ENCODE results near the gene MYADML2.
"Not testable (repeated sequence)": the region's sequence is repeated elsewhere in the genome, so short reads cannot be mapped to it uniquely, and the experiment has no call there.

MYADML2 gene

GRCh38 chr17:81918832-81919545 is 28.0 kb downstream of the MYADML2 start:
- ChIA-PET CTCF (interaction anchor here (1.4 kb wide), 1 partner anchor 25 kb away, joined by 3 read pairs; no protein-coding TSS in a partner anchor), POLR2A (no interaction called here)
- TF ChIP-seq CTCF (IDR thresholded peaks at IDR 0.05; ENCODE audit: control extremely low read depth, extremely low read depth, low read depth, missing control alignments), result no peak
- DNase-seq (ENCODE audit: extremely low spot score), result no peak

DNA sequence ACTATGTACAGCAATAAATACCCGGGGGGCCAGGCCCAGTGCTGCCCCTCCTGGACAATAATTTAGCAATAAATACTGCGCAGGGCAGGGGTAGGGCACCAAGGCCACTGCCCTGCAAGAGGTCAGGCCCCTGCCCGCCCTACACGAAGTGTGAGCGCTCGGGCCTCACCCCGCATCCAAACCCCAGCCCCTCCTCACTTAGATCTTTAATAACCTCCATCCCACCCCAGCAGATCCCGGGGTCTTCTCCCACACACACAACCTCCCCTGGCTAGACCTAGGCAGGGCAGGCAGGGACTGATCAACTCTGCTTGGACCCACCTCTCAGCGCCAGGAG is 28.7 kb downstream of the MYADML2 start:
- POLR2A ChIA-PET; CTCF ChIA-PET; DNase-seq (ENCODE audit: extremely low spot score): not testable (repeated sequence)

DNA sequence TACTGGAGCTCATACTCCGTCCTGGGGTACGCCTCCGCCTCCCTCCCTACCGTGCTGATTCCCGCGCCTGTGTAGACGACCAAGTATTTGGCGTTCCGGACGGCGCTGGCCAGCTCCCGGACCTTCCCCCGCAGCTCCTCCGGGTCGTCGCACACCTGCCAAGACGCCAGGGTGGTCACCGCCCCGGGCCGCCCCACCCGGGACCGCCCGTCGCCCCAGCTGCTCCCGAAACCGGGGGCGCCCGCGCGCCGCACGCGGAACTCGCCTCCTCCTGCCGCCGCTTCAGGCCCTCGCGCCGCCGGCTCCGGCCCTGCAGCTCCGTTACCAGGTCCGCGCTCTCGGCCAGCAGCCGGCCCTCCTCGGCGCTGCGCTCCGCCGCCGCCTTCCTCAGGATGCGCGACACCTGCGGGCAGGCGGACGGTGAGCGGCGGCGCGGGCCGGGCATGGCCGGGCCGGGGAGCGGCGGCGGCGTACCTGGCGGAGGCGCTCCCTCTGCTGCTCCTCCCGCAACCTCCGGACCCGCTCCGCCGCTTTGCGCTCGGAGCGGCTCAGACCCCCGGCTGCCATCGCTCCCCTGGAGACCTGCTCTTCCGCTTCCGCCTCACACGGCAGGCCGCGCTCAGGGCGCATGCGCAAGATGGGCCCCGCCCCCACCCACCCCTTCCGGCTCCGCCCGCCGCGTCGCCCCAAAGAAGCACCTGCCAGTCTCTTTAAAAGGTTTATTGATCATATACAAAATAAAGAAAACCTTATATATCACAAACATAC is 29.3 kb downstream of the MYADML2 start, which contains the start of gene SIRT7:
TSS of gene SIRT7 (minus strand) at position 612 of the 768 bp plus-strand sequence. CDS start at position 567, 45 bp downstream.
- no peak for TF ChIP-seq CTCF (IDR thresholded peaks at IDR 0.05; ENCODE audit: control extremely low read depth, extremely low read depth, low read depth, missing control alignments)
- ChIA-PET CTCF (interaction anchor here (1.0 to 1.3 kb wide), 5 partner anchors 7 to 112 kb away, joined by 3 to 9 read pairs (median 3); partner anchors contain the start of gene MAFG), POLR2A (interaction anchor here (0.7 to 1.1 kb wide), 2 partner anchors 9 to 49 kb away, joined by 3 to 8 read pairs; no protein-coding TSS in a partner anchor)
- peak; percentile 98 for DNase-seq (ENCODE audit: extremely low spot score)

GRCh38 chr17:81916234-81917001 is 30.6 kb downstream of the MYADML2 start:
- TF ChIP-seq CTCF (IDR thresholded peaks at IDR 0.05; ENCODE audit: control extremely low read depth, extremely low read depth, low read depth, missing control alignments), result no peak
- ChIA-PET POLR2A (interaction anchor here (0.6 to 1.1 kb wide), 4 partner anchors 10 to 107 kb away, joined by 3 to 8 read pairs (median 4); no protein-coding TSS in a partner anchor), CTCF (interaction anchor here (0.8 to 1.3 kb wide), 5 partner anchors 9 to 47 kb away, joined by 3 to 9 read pairs (median 4); partner anchors contain the start of gene MAFG)
- no peak for DNase-seq (ENCODE audit: extremely low spot score)

DNA sequence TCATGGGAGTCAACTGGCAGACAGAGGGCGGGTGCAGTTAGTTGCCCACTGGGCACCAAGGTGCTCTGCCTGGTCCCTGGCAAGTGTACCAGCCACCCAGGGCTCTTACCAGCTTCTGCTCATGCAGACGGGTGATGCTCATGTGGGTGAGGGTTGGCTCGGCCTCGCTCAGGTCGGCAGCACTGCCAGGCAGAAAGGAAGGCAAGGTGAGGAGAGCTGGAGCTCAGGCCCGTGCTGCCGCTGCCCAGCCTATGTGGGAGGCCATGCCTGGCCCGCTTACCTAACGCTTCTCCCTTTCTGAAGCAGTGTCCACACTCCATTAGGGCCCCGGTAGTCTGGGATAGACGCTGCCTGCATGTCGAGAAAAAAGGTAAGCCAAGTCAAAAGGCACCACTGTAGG is 31.7 kb downstream of the MYADML2 start:
- POLR2A ChIA-PET, result no interaction called here
- no peak for TF ChIP-seq CTCF (IDR thresholded peaks at IDR 0.05; ENCODE audit: control extremely low read depth, extremely low read depth, low read depth, missing control alignments)
- CTCF ChIA-PET, result no interaction called here
- DNase-seq (ENCODE audit: extremely low spot score), result no peak

DNA sequence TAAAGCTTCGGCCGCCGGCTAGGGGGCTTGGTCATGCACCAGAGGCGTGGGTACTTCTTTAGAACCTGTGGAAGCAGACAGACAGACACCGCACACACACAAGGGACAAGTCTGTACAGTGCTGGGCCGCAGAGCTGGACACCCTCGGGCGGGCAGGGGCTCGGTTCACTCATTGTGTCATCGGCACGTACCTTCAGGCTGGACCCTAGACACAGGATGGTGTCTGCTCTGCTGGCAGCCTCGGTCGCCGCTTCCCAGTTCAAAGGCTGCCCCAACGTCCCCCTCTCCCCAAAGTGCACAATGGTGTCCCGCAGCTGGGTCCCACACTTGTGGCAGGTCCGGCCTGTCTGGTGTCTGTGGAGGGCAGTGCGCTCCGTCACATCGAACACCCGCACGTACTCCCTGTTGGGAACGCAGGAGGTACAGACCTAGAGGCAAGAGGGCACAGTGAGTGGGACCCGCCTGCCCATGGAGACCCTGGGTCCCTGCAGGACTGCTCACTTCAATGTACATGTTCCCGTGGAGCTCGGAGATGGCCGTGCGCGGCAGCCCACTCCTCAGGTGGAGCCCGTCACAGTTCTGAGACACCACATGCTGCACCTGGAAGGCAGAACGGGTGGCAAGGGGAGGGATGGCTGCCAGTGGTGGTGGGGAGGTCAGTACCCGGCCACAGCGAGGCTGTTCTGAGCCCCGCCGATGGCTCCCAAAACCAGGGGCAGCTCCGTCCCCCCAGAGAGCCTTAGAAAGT is 32.8 kb downstream of the MYADML2 start:
- no peak for TF ChIP-seq CTCF (IDR thresholded peaks at IDR 0.05; ENCODE audit: control extremely low read depth, extremely low read depth, low read depth, missing control alignments)
- ChIA-PET POLR2A (no interaction called here), CTCF (interaction anchor here (0.9 to 2.3 kb wide), 3 partner anchors 12 to 116 kb away, joined by 3 to 7 read pairs (median 5); partner anchors contain the start of gene MAFG)
- no peak for DNase-seq (ENCODE audit: extremely low spot score)

Measured in GM10248 (cell line).